Rectal smooth muscle tissue (tissue), 1 donor: Measurements from ENCODE around the gene HSPA1L.
A peak's percentile ranks its signal among the peaks of the same experiment; 100 is the strongest.
"Not testable (repeated sequence)": the region's sequence is repeated elsewhere in the genome, so short reads cannot be mapped to it uniquely, and the experiment has no call there.

ENCODE experiments used
- H3K27ac ChIP-seq: one replicate; pipeline ENCODE4 v1.7.0; 2013; ENCODE audit warnings: low read depth, low read length, inconsistent platforms
- H3K27me3 ChIP-seq: one replicate; pipeline ENCODE4 v1.7.0; 2013; ENCODE audit warnings: low read length; ENCODE audit not compliant: control insufficient read depth, insufficient read depth
- H3K36me3 ChIP-seq: one replicate; pipeline ENCODE4 v1.7.0; 2013; ENCODE audit warnings: low read length; ENCODE audit not compliant: control insufficient read depth, insufficient read depth
- H3K4me1 ChIP-seq: one replicate; pipeline ENCODE4 v1.7.0; 2013; ENCODE audit warnings: low read length; ENCODE audit not compliant: control insufficient read depth, insufficient read depth
- H3K4me3 ChIP-seq: one replicate; pipeline ENCODE4 v1.7.0; 2013; ENCODE audit warnings: low read length
- H3K9ac ChIP-seq: one replicate; pipeline ENCODE4 v1.7.0; 2013; ENCODE audit warnings: low read length

HSPA1L gene

DNA sequence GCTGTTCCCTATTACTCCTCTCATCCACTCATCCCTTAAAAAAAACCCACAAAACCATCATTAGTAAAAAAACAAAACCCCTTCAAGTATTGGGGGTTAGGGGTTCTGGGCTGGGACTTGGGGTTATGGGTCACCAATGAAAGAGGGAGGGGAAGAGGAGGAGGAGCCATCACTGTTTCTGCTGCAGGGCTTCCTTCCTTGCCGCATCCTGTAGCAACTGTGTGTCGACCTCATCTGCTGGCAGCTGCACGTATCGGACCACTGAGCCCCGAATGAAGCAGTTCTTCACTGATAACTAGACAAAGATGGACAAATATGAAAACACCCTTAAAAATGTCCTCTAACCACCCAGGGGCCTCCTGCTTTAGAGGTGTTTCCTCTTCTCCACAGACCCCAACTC, 17.5 kb downstream of the HSPA1L start:
- Histone ChIP-seq H3K27ac (no peak overlapping the region), H3K9ac (no peak overlapping the region), H3K4me3 (no peak overlapping the region), H3K4me1 (peaks cover 8% of the 10 kb centered on the region), H3K36me3 (no peaks in the 10 kb centered on the region), H3K27me3 (no peaks in the 10 kb centered on the region)

DNA sequence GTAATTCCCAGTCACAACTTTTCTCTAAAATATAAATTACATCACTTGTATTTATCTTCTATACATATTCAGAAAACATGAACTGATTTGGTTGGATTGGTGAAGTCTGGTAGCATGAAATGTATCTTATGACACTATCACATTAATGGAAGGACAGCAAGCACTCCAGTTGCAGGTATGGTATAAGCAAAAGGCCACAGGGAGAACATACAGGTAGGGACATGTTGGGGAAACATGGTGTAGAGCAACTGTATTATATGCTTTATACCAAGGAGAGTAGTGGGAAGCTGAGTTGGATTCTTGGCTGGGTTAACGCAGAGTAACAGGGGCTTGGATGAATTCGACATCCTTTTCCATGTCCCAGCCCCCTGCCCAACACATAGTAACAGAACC, 18.1 kb downstream of the HSPA1L start:
- no peaks in the 10 kb centered on the region for H3K27me3 ChIP-seq
- H3K36me3 ChIP-seq = no peaks in the 10 kb centered on the region
- H3K4me3 ChIP-seq = no peak overlapping the region
- H3K4me1 ChIP-seq = peaks cover 8% of the 10 kb centered on the region
- no peak overlapping the region for H3K9ac ChIP-seq
- H3K27ac ChIP-seq = no peak overlapping the region

DNA sequence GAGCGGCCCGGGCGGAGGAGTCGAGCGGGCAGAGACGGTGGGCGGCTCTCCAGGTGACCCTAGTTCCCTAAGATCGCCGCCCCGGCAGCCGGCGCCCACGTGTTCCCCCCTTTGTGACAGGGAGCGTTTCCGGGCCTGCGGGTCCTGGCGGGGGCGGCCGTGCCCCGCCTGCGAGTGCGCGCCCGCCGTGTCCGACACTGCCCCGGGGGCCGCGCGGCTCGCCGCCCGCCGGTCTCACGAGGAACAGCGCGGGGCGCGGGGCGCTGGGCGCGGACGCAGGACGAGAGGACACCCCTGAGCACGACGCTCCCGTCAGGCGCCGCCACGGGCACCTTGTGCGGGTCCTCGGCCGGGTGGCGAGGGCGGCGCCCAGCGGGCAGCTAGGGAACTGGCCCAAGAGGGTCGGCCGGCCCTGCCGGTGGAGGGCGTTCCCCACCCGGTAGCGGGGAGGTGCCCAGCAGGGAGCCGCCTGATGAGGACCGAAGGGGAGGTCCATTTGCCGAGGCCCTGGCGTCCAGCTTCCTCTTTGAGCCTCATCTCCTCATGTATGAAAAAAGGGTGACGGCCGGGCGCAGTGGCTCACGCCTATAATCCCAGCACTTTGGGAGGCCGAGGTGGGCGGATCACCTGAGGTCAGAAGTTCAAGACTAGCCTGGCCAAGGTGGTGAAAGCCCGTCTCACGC, 19.3 kb downstream of the HSPA1L start, which contains the start of gene VARS1:
TSS of gene VARS1 (minus strand) at position 137 of the 683 bp plus-strand sequence. CDS start 535 bp downstream, outside the sequence.
- H3K27me3 ChIP-seq = no peaks in the 10 kb centered on the region
- H3K9ac ChIP-seq = peak within 1 kb of the TSS; percentile 87
- peak within 1 kb of the TSS; percentile 91 for H3K27ac ChIP-seq
- H3K4me3 ChIP-seq = peak within 1 kb of the TSS; percentile 99
- H3K36me3 ChIP-seq = peaks cover 3% of the 10 kb centered on the region
- peaks cover 8% of the 10 kb centered on the region for H3K4me1 ChIP-seq

DNA sequence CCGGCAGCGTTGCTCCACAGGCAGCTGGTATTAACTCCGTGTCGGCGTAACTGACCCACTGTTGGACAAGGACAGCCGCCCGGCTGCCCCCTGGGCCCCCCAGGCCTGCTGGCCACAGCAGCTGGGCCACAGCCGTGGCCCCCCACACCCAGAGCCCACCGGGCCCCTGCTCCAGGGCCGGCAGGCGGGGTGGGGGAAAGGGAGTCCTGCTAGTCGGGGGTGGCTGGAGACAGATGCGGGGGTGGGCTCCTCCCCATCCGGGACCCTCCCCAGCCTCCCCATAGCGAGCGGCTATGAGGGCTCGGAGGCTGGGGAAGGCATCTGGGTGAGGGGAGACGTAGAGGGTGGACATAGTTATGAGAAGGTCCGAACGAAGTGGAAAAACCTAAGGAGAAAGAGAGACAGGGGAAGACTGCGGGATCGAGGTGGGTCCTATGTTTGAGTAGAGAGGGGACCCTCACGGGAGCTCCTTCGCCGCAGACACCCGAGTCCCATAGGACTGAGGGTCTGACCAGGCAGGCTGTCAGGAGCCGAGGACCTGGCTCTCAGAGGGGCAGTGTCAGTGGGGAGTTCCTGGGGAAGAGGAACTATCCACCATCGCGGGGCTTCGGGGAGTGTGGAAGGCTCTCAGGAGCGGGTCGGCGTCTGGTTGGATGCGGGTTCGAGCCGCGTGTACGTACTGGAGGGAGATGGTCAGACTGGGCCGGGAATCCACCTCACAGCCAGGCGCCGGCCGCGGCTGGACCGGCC, 20.0 kb downstream of the HSPA1L start:
- no peaks in the 10 kb centered on the region for H3K27me3 ChIP-seq
- peaks cover 8% of the 10 kb centered on the region for H3K4me1 ChIP-seq
- peaks cover 3% of the 10 kb centered on the region for H3K36me3 ChIP-seq
- H3K27ac ChIP-seq = peak overlapping the region; percentile 91
- H3K9ac ChIP-seq = peak overlapping the region; percentile 87
- H3K4me3 ChIP-seq = peak overlapping the region; percentile 99

DNA sequence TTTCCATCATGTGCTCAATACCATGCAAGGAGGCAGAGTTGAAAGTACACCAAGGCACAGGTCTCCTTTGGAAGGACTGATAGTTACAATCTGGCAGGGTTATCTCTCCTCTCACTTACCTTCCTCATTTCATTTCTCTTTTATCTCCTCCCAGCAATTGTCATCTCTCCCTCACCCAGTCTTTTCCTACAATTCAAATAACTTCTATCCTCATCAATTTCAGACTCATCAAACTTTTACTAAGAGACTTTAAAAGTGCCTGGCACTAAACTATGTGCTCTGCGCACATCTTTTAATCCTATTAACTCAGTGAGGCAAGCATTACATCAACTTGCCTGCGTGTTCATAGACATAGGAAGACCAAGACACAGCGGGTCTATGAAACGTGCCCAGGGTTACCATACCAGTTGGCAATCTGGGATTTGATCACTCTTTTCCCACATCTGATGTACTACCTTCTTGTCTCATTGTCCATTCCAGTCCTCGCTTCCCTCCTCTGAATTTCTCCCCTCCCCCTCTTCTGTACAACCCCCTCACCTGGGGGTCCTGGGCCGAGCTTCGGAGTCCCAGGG, 20.7 kb downstream of the HSPA1L start:
- Histone ChIP-seq H3K27ac (peak overlapping the region; percentile 91), H3K4me1 (peaks cover 8% of the 10 kb centered on the region), H3K9ac (peak overlapping the region; percentile 87), H3K36me3 (peaks cover 5% of the 10 kb centered on the region), H3K4me3 (peak overlapping the region; percentile 99), H3K27me3 (no peaks in the 10 kb centered on the region)

DNA sequence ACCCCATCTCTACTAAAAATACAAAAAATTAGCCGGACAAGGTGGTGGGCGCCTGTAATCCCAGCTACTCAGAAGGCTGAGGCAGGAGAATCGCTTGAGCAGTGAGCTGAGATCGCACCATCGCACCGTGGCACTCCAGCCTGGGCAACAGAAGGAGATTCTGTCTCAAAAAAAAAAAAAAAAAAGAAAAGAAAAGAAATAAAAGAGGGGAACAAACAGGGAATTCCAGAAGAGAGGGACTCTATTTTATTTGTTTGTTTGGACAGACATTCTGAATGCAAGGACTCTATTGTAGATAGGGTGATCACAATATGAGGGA, 21.2 kb downstream of the HSPA1L start:
- not testable (repeated sequence) for H3K4me1 ChIP-seq, H3K4me3 ChIP-seq, H3K9ac ChIP-seq, H3K27me3 ChIP-seq, H3K36me3 ChIP-seq
- peak overlapping the region; percentile 91 for H3K27ac ChIP-seq

DNA sequence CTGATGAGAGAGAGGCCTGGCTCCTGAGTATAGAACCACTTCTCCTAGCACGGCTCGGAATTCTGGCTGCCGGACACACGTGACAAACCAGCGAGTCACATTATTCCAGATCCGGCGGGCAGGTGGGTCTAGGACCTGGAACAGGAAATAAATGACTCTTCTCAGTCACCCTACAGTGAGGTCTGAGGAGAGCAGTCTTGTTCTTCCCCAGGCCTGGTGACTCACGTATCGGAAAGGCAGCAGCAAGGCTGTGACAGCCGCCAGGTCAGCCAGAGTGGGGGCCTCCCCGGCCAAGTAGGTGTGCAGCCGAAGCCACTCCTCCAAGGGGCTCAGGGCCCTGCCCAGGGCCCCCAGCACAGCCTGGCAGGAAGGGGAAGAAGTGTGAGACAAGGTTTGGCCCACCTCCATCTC, 22.3 kb downstream of the HSPA1L start:
- no peak overlapping the region for H3K9ac ChIP-seq
- H3K27me3 ChIP-seq = no peaks in the 10 kb centered on the region
- no peak overlapping the region for H3K27ac ChIP-seq
- no peak overlapping the region for H3K4me3 ChIP-seq
- H3K4me1 ChIP-seq = peaks cover 8% of the 10 kb centered on the region
- H3K36me3 ChIP-seq = peaks cover 6% of the 10 kb centered on the region

DNA sequence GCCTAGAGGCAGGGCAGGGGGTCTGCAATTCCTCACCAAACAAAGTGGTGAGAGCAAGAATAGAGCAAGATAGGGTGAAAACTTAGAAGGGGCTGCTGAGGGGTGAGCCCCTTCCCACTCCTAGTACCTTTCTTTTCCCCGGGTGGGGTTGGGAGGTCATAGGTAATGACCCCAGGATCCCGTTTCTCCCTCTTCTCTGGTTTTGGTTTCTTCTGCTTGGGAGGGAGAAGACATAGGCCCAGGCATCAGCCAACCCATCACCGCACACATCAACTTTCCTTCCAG, 23.1 kb downstream of the HSPA1L start:
- Histone ChIP-seq H3K36me3 (peaks cover 6% of the 10 kb centered on the region), H3K27ac (no peak overlapping the region), H3K4me1 (peaks cover 8% of the 10 kb centered on the region), H3K4me3 (no peak overlapping the region), H3K27me3 (no peaks in the 10 kb centered on the region), H3K9ac (no peak overlapping the region)

DNA sequence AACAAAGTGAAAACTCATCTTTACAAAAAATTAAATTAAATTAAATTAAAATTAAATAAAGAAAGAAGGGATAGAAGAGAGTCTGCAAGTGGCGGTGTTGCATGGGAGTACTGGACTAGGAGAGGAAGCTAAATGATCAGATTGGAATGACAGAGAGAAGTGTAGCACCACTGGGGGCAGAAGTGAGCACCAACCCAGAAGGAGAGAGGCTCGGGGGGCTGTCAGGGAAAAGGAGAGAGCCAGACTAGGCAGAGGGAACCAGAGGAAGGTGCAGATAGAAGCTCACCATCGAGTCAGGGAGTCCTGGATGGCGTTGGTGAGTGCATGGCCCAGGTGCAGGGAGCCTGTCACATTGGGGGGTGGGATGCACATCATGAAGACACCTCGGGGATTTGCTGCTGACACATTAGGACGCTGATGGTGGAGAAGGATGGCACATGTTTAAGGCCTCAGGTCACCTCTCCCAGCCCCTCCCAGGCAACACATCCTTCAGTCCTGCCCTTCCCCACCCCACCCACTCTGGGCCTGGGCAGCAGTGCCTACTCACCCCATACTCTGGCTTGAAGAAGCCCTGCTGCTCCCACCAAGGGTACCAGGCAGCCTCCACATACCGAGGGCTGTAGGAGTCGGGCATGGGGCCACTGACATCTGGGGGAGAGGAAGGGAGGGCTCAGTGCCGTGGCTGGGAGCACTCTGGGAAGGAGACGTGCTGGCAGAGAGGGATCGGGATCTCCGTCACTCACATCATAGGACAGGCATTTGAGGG, 23.6 kb downstream of the HSPA1L start:
- Histone ChIP-seq H3K27ac (no peak overlapping the region), H3K36me3 (peaks cover 6% of the 10 kb centered on the region), H3K9ac (no peak overlapping the region), H3K27me3 (no peaks in the 10 kb centered on the region), H3K4me3 (no peak overlapping the region), H3K4me1 (peaks cover 8% of the 10 kb centered on the region)

DNA sequence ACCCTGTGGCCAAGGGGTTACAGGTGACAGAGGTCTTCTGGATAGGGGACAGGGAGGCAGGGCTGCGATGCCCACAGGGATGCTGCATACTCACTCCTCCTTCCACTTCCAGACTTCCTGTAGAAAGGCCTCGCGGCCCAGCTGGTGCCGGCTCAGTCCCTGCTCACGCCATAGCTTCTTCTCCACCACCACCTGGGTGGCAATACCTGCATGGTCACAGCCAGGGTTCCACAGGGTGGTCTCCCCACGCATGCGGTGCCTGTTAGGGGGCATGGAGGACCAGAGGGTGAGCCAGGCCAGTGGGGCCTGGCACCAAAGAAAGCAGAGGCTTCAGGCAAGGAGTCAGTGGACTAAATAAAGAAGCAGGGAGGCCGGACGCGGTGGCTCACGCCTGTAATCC, 29.6 kb downstream of the HSPA1L start:
- Histone ChIP-seq H3K4me1 (no peaks in the 10 kb centered on the region), H3K36me3 (peaks cover 39% of the 10 kb centered on the region), H3K9ac (no peak overlapping the region), H3K4me3 (no peak overlapping the region), H3K27me3 (no peaks in the 10 kb centered on the region), H3K27ac (no peak overlapping the region)

DNA sequence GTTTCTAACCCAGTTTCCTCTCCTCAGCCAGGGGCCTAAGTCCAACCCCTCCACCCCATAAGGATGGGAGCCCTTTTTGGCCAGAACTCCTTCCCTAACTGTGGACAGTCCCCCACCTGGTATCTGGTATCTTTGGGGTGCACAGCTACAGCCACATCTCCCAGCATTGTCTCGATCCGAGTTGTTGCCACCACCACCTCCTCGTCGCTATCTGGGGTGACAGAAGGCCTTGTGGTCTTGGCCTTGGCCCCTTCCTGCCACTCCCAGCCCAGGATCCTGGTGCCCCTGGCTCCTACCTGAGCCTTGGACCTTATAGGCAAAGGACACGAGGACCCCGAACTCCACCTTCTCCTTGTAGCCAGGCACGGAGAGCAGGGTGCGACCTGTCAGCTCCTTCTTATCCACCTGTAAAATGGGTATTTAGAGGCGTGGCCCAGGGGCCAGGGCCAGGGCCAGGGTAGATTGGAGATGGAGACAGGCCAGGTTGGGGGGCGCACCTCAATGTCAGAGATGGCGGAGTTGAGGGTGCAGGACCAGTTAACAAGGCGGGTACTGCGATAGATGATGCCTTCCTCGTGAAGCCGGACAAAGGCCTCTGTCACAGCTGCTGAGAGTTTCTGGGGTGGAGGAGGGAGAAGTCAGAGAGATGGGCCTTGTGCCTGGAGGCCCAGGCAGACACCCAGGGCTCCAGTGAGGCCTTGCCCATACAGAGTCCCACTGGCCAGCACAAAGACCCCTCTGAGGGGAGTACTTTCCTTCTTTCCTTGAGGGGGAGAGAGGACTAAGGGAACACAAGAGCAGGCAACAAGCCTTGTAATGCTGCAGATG, 30.8 kb downstream of the HSPA1L start:
- H3K4me1 ChIP-seq = no peaks in the 10 kb centered on the region
- no peak overlapping the region for H3K4me3 ChIP-seq
- no peak overlapping the region for H3K9ac ChIP-seq
- peaks cover 37% of the 10 kb centered on the region for H3K36me3 ChIP-seq
- H3K27me3 ChIP-seq = no peaks in the 10 kb centered on the region
- no peak overlapping the region for H3K27ac ChIP-seq
